ES-I3 (cell line): ENCODE data around the gene GDF15.
A peak's percentile ranks its signal among the peaks of the same experiment; 100 is the strongest.
"Not testable (repeated sequence)": the region's sequence is repeated elsewhere in the genome, so short reads cannot be mapped to it uniquely, and the experiment has no call there.

Experiments used
- H3K36me3 ChIP-seq: 2 replicates; pipeline ENCODE4 v1.6.1; 2013; ENCODE audit warnings: mild to moderate bottlenecking, low read length, control low read depth, moderate library complexity; ENCODE audit not compliant: insufficient read depth
- H3K4me1 ChIP-seq: 2 replicates; pipeline ENCODE4 v1.6.1; 2013; ENCODE audit warnings: mild to moderate bottlenecking, control low read depth, low read length; ENCODE audit not compliant: insufficient read depth
- H3K9ac ChIP-seq: 2 replicates; pipeline ENCODE4 v1.6.1; 2013; ENCODE audit warnings: low read depth, mild to moderate bottlenecking, low read length, moderate library complexity
- H3K9me3 ChIP-seq: 2 replicates; pipeline ENCODE4 v1.6.1; 2013; ENCODE audit warnings: mild to moderate bottlenecking, low read length, moderate library complexity; ENCODE audit not compliant: control insufficient read depth, insufficient read depth

Gene GDF15

GRCh38 chr19:18392926-18393325 lies 7.0 kb downstream of the GDF15 start:
- no peaks in the 10 kb centered on the region for H3K9me3 ChIP-seq
- no peak overlapping the region for H3K9ac ChIP-seq
- peaks cover 9% of the 10 kb centered on the region for H3K36me3 ChIP-seq
- no peaks in the 10 kb centered on the region for H3K4me1 ChIP-seq

GRCh38 chr19:18393836-18394235 lies 7.9 kb downstream of the GDF15 start:
- Histone ChIP-seq H3K36me3 (peaks cover 6% of the 10 kb centered on the region), H3K9ac (no peak overlapping the region)

GRCh38 chr19:18396471-18397241 lies 10.7 kb downstream of the GDF15 start:
- no peaks in the 10 kb centered on the region for H3K9me3 ChIP-seq
- peak overlapping the region; percentile 2; the same call in 1 of the 2 replicates for H3K9ac ChIP-seq
- H3K36me3 ChIP-seq: no peaks in the 10 kb centered on the region
- H3K4me1 ChIP-seq: no peaks in the 10 kb centered on the region

More at GRCh38 chr19:18393836-18394235, 7.9 kb downstream of the GDF15 start:
- Histone ChIP-seq H3K9me3 (no peaks in the 10 kb centered on the region), H3K4me1 (no peaks in the 10 kb centered on the region)

GRCh38 chr19:18397242-18398202 lies 11.6 kb downstream of the GDF15 start, which contains the start of gene LRRC25:
Gene LRRC25 (minus strand): TSS chr19:18397622. CDS start chr19:18396963, 659 bp downstream.
- H3K9ac ChIP-seq: peak within 1 kb of the TSS; percentile 39; the same call in 1 of the 2 replicates
- H3K9me3 ChIP-seq: no peaks in the 10 kb centered on the region
- H3K4me1 ChIP-seq: no peaks in the 10 kb centered on the region
- H3K36me3 ChIP-seq: no peaks in the 10 kb centered on the region

GRCh38 chr19:18399008-18399407 lies 13.1 kb downstream of the GDF15 start:
- Histone ChIP-seq H3K9me3 (no peaks in the 10 kb centered on the region), H3K36me3 (no peaks in the 10 kb centered on the region), H3K9ac (no peak overlapping the region), H3K4me1 (no peaks in the 10 kb centered on the region)

- no peaks in the 10 kb centered on the region for H3K4me1 ChIP-seq
- no peak overlapping the region for H3K9ac ChIP-seq
- H3K36me3 ChIP-seq: no peaks in the 10 kb centered on the region
- H3K9me3 ChIP-seq: no peaks in the 10 kb centered on the region
These were observed 15.7 kb downstream of the GDF15 start for GRCh38 chr19:18401580-18402112.

GRCh38 chr19:18402455-18403248 lies 16.7 kb downstream of the GDF15 start:
- H3K9ac ChIP-seq, H3K36me3 ChIP-seq, H3K4me1 ChIP-seq, H3K9me3 ChIP-seq: not testable (repeated sequence)

GRCh38 chr19:18405754-18406153 lies 19.8 kb downstream of the GDF15 start:
- not testable (repeated sequence) for H3K9me3 ChIP-seq, H3K9ac ChIP-seq, H3K36me3 ChIP-seq, H3K4me1 ChIP-seq

GRCh38 chr19:18406749-18407148 lies 20.8 kb downstream of the GDF15 start:
- no peaks in the 10 kb centered on the region for H3K36me3 ChIP-seq
- H3K9ac ChIP-seq: no peak overlapping the region
- no peaks in the 10 kb centered on the region for H3K9me3 ChIP-seq
- H3K4me1 ChIP-seq: no peaks in the 10 kb centered on the region; the same call in 1 of the 2 replicates

- Histone ChIP-seq H3K4me1 (no peaks in the 10 kb centered on the region; the same call in 1 of the 2 replicates), H3K9me3 (no peaks in the 10 kb centered on the region), H3K9ac (no peak overlapping the region), H3K36me3 (no peaks in the 10 kb centered on the region)
These were observed 22.1 kb downstream of the GDF15 start for GRCh38 chr19:18408053-18408476.

- no peak overlapping the region for H3K9ac ChIP-seq
- no peaks in the 10 kb centered on the region for H3K9me3 ChIP-seq
- peaks cover 19% of the 10 kb centered on the region for H3K4me1 ChIP-seq
- no peaks in the 10 kb centered on the region for H3K36me3 ChIP-seq
These were observed 26.8 kb downstream of the GDF15 start for GRCh38 chr19:18412610-18413239.

GRCh38 chr19:18414504-18415177 lies 28.7 kb downstream of the GDF15 start:
- Histone ChIP-seq H3K4me1 (peaks cover 25% of the 10 kb centered on the region), H3K36me3 (no peaks in the 10 kb centered on the region), H3K9me3 (no peaks in the 10 kb centered on the region), H3K9ac (no peak overlapping the region)
